A673 (cell line): Measurements from ENCODE around the gene NR5A2.

Experiments used
- CTCF ChIP-seq: fragments of 300-800, 200-600 bp; sonication (generic); conservative IDR thresholded peaks from 2 replicates; pipeline ENCODE4 v1.5.1; 2017; ENCODE audit warnings: low read depth, mild to moderate bottlenecking, antibody characterized with exemption, low read length, moderate library complexity, mixed read lengths
- EZH2 ChIP-seq: fragments of 200-600 bp; sonication (generic); IDR thresholded peaks from 2 replicates; pipeline ENCODE4 v1.6.1; 2017; ENCODE audit warnings: borderline replicate concordance, low read depth, mild to moderate bottlenecking, mixed read lengths, antibody characterized with exemption, low read length; ENCODE audit not compliant: poor library complexity, severe bottlenecking

GRCh38 chr1:200037501-200037900 is 10.0 kb downstream of the NR5A2 start:
- TF ChIP-seq CTCF (no peak), EZH2 (peak; percentile 64)
